H1 (cell line): ENCODE results near the gene GLE1. TPM values are rescaled to one million over a fixed set of nuclear protein-coding genes. Genes with fewer than 3 reads are reported as not detected.

Experiments
- CTCF ChIA-PET: fragments of 300-600 bp; sonication (Branson Sonifier 250); formaldehyde crosslinking; loops from one replicate; lab custom pipeline; 2021; ENCODE audit not compliant: partially characterized antibody; lab: Charles Lee
- POLR2A ChIA-PET: fragments of 300-600 bp; sonication (Branson Sonifier 250); formaldehyde crosslinking; loops from one replicate; lab custom pipeline; 2021; ENCODE audit warnings: inconsistent platforms; ENCODE audit not compliant: partially characterized antibody; lab: Charles Lee
- DNase-seq, 2 experiments: peaks; one replicate each; pipeline versions ENCODE4 v3.0.0 to v3.0.0-alpha.2; 2010 to 2022; ENCODE audit warnings: low spot score in 2 of 2, low read depth in 1 of 2, mixed read lengths in 1 of 2
- FAIRE-seq: peaks from 2 replicates; lab custom pipeline; 2011; peaks lifted over from hg19 to GRCh38; lab: Jason Lieb, UNC
- H2AFZ ChIP-seq: 2 replicates; pipeline ENCODE4 v1.8.1; 2012; ENCODE audit warnings: low read length, inconsistent platforms
- H2AK5ac ChIP-seq: 2 replicates; pipeline ENCODE4 v1.6.1; 2013; ENCODE audit warnings: low read depth, low read length
- H2BK120ac ChIP-seq: replicated peaks from 2 replicates; pipeline ENCODE3; 2013; ENCODE audit warnings: low read depth, low read length, inconsistent platforms
- H2BK12ac ChIP-seq: 2 replicates; pipeline ENCODE4 v1.6.1; 2013; ENCODE audit warnings: low read depth, low read length
- H2BK15ac ChIP-seq: 2 replicates; pipeline ENCODE4 v1.6.1; 2013; ENCODE audit warnings: low read length
- H2BK20ac ChIP-seq: 2 replicates; pipeline ENCODE4 v1.6.1; 2013; ENCODE audit warnings: low read length
- H2BK5ac ChIP-seq: 2 replicates; pipeline ENCODE4 v1.6.1; 2013; ENCODE audit warnings: low read depth, low read length
- H3K14ac ChIP-seq: 2 replicates; pipeline ENCODE4 v1.6.1; 2013; ENCODE audit warnings: inconsistent platforms; ENCODE audit not compliant: insufficient read length
- H3K18ac ChIP-seq: 2 replicates; pipeline ENCODE4 v1.6.1; 2013; ENCODE audit warnings: low read length; ENCODE audit errors: extremely low read depth
- H3K23ac ChIP-seq: 2 replicates; pipeline ENCODE4 v1.6.1; 2013; ENCODE audit warnings: inconsistent platforms; ENCODE audit not compliant: insufficient read length
- H3K23me2 ChIP-seq: 2 replicates; pipeline ENCODE4 v1.6.1; 2013; ENCODE audit warnings: low read depth, low read length
- H3K27ac ChIP-seq: 2 replicates; pipeline ENCODE4 v1.6.1; 2011; ENCODE audit warnings: low read depth, low read length, inconsistent platforms
- H3K27me3 ChIP-seq, 4 experiments: replicated peaks in 1 of 4; 1 replicate in 1 of 4; 2 replicates in 3 of 4; pipeline versions ENCODE4 v1.6.1 to v1.8.1; 2011 to 2013; ENCODE audit warnings: low read length in 3 of 4, mild to moderate bottlenecking in 3 of 4, inconsistent platforms in 2 of 4, mixed read lengths in 2 of 4, moderate library complexity in 1 of 4; ENCODE audit not compliant: control insufficient read depth in 3 of 4, insufficient read depth in 3 of 4; ENCODE audit errors: extremely low read depth in 1 of 4
- H3K36me3 ChIP-seq, 4 experiments: 2 replicates each; pipeline versions ENCODE4 v1.6.1 to v1.8.1; 2011 to 2013; ENCODE audit warnings: mild to moderate bottlenecking in 4 of 4, low read length in 3 of 4, moderate library complexity in 2 of 4, control low read depth in 1 of 4, inconsistent platforms in 1 of 4; ENCODE audit not compliant: insufficient read depth in 4 of 4, control insufficient read depth in 2 of 4
- H3K4ac ChIP-seq: replicated peaks from 2 replicates; pipeline ENCODE3; 2013; ENCODE audit warnings: low read length, low read depth, mixed read lengths, inconsistent platforms; ENCODE audit not compliant: insufficient read length
- H3K4me1 ChIP-seq, 4 experiments: replicated peaks in 1 of 4; 1 replicate in 1 of 4; 2 replicates in 3 of 4; pipeline versions ENCODE4 v1.6.1 to v1.8.1; 2011 to 2013; ENCODE audit warnings: low read length in 3 of 4, inconsistent platforms in 2 of 4, mixed read lengths in 1 of 4; ENCODE audit not compliant: insufficient read depth in 4 of 4, control insufficient read depth in 3 of 4
- H3K4me2 ChIP-seq, 2 experiments: 2 replicates each; pipeline versions ENCODE4 v1.6.1 to v1.8.1; 2011 to 2013; ENCODE audit warnings: low read depth in 2 of 2, low read length in 2 of 2, control low read depth in 1 of 2, inconsistent platforms in 1 of 2, mild to moderate bottlenecking in 1 of 2; ENCODE audit not compliant: insufficient read depth in 1 of 2
- H3K4me3 ChIP-seq, 4 experiments: fragments of 200-600, 300-600 bp in 1 of 4; sonication (generic), shearing (Covaris generic), sonication (Bioruptor Twin) in 1 of 4; 2 replicates each; pipeline versions ENCODE4 v1.5.1 to v1.8.1; 2011 to 2016; ENCODE audit warnings: low read length in 4 of 4, low read depth in 3 of 4, control low read depth in 2 of 4, inconsistent platforms in 2 of 4, mild to moderate bottlenecking in 2 of 4, mixed read lengths in 1 of 4, moderate library complexity in 1 of 4; ENCODE audit not compliant: insufficient read depth in 2 of 4; ENCODE audit errors: extremely low read depth in 1 of 4
- H3K56ac ChIP-seq: replicated peaks from 2 replicates; pipeline ENCODE3; 2013; ENCODE audit warnings: low read depth, mild to moderate bottlenecking, mixed read lengths, low read length, inconsistent platforms; ENCODE audit not compliant: insufficient read length
- H3K79me1 ChIP-seq: 2 replicates; pipeline ENCODE4 v1.6.1; 2013; ENCODE audit warnings: low read depth, low read length, control low read depth
- H3K79me2 ChIP-seq, 2 experiments: 2 replicates each; pipeline versions ENCODE4 v1.6.1 to v1.8.1; 2012 to 2013; ENCODE audit warnings: low read length in 2 of 2, mild to moderate bottlenecking in 2 of 2, inconsistent platforms in 1 of 2; ENCODE audit not compliant: insufficient read depth in 2 of 2, control insufficient read depth in 1 of 2
- H3K9ac ChIP-seq, 4 experiments: replicated peaks in 1 of 4; 1 replicate in 1 of 4; 2 replicates in 3 of 4; pipeline versions ENCODE4 v1.6.1 to v1.8.1; 2011 to 2013; ENCODE audit warnings: low read depth in 3 of 4, low read length in 3 of 4, control low read depth in 2 of 4, mild to moderate bottlenecking in 2 of 4, moderate library complexity in 2 of 4, inconsistent platforms in 1 of 4; ENCODE audit errors: extremely low read depth in 1 of 4
- H3K9me3 ChIP-seq, 2 experiments: 2 replicates each; pipeline versions ENCODE4 v1.6.1 to v1.8.1; 2012 to 2013; ENCODE audit warnings: mild to moderate bottlenecking in 2 of 2, moderate library complexity in 2 of 2, control low read depth in 1 of 2, inconsistent platforms in 1 of 2, low read depth in 1 of 2, low read length in 1 of 2, mixed read lengths in 1 of 2; ENCODE audit not compliant: insufficient read depth in 2 of 2
- H4K20me1 ChIP-seq, 2 experiments: replicated peaks in 1 of 2; 2 replicates each; pipeline versions ENCODE3 to v1.8.1; 2011 to 2013; ENCODE audit warnings: inconsistent platforms in 2 of 2, low read length in 2 of 2, mild to moderate bottlenecking in 1 of 2; ENCODE audit not compliant: insufficient read depth in 2 of 2, control insufficient read depth in 1 of 2
- H4K5ac ChIP-seq: 2 replicates; pipeline ENCODE4 v1.6.1; 2013; ENCODE audit warnings: low read length, low read depth, mixed read lengths, inconsistent platforms; ENCODE audit not compliant: insufficient read length
- H4K8ac ChIP-seq: 2 replicates; pipeline ENCODE4 v1.8.0; 2013; ENCODE audit warnings: mild to moderate bottlenecking, moderate library complexity, low read length, inconsistent platforms; ENCODE audit not compliant: insufficient read depth; ENCODE audit errors: extremely low read depth
- H4K91ac ChIP-seq: replicated peaks from 2 replicates; pipeline ENCODE3; 2013; ENCODE audit warnings: low read length, mixed read lengths, inconsistent platforms; ENCODE audit not compliant: insufficient read length
- BCL11A ChIP-seq, 2 experiments: IDR thresholded peaks; one replicate each; pipeline ENCODE4 v1.6.1; 2011; ENCODE audit warnings: low read depth in 2 of 2, low read length in 2 of 2, mild to moderate bottlenecking in 2 of 2
- HDAC6 ChIP-seq: IDR thresholded peaks from one replicate; pipeline ENCODE4 v1.7.1; 2012; ENCODE audit warnings: low read depth, mild to moderate bottlenecking, inconsistent platforms, low read length, moderate library complexity
- KDM4A ChIP-seq: IDR thresholded peaks from one replicate; pipeline ENCODE4 v1.7.1; 2012; ENCODE audit warnings: low read depth, mild to moderate bottlenecking, moderate library complexity, low read length, inconsistent platforms; ENCODE audit not compliant: severe bottlenecking
- SIN3A ChIP-seq, 2 experiments: IDR thresholded peaks in 1 of 2; conservative IDR thresholded peaks in 1 of 2; 2 replicates each; pipeline ENCODE4 v1.6.1; 2011 to 2012; ENCODE audit warnings: low read length in 2 of 2, improper control_type of control experiment in 1 of 2, low read depth in 1 of 2, mild to moderate bottlenecking in 1 of 2
- SP2 ChIP-seq: IDR thresholded peaks from 2 replicates; pipeline ENCODE4 v1.6.1; 2012; ENCODE audit warnings: mild to moderate bottlenecking, low read length, inconsistent platforms
- SP4 ChIP-seq: IDR thresholded peaks from 2 replicates; pipeline ENCODE4 v1.6.1; 2012; ENCODE audit warnings: low read length, inconsistent platforms
- SRF ChIP-seq: IDR thresholded peaks from 2 replicates; pipeline ENCODE4 v1.6.1; 2011; ENCODE audit warnings: mild to moderate bottlenecking, low read depth, low read length, moderate library complexity
- WGBS, 2 experiments: shearing (Covaris generic) in 1 of 2; methylation state at CpG; one replicate each; pipeline versions ENCODE4 v1.1.6 to v1.1.7; 2013 to 2015; ENCODE audit warnings: low lambda C conversion rate in 2 of 2, mixed read lengths in 2 of 2, inconsistent platforms in 1 of 2, low coverage in 1 of 2, missing lambda C conversion rate in 1 of 2; ENCODE audit not compliant: insufficient replicate concordance in 2 of 2, insufficient coverage in 1 of 2, insufficient read length in 1 of 2; ENCODE audit errors: extremely low coverage in 1 of 2, missing lambda C conversion rate in 1 of 2; 5-methylcytosine and 5-hydroxymethylcytosine counted together
- polyA plus RNA-seq, 7 experiments: library from polyadenylated mRNA; depleted of rRNA in 3 of 7; stranded (reverse) in 5 of 7; unstranded in 2 of 7; fragments of >200 nt in 5 of 7; fragments of 200-250 nt in 2 of 7; gene quantifications; 1 replicate in 5 of 7; 2 replicates in 1 of 7; 4 replicates in 1 of 7; pipeline versions ENCODE4 v1.2.1 to v1.2.3, GENCODE V29; 2011 to 2013; ENCODE audit warnings: missing spikeins in 2 of 7, mixed read lengths in 2 of 7
- total RNA-seq: library from RNA; stranded (reverse); fragmentation: NEBNext Ultra II Directional; extraction: Animal tissue kit (Norgen Biotek cat#: 25700); gene quantifications from 2 replicates; pipeline ENCODE4 v1.2.1, GENCODE V29; 2021
- TF ChIP-seq, protein P1 (sequence below): IDR thresholded peaks from 2 replicates; pipeline ENCODE4 v1.6.1; 2012; ENCODE audit warnings: inconsistent platforms
- TF ChIP-seq, protein P2 (sequence below): IDR thresholded peaks from 2 replicates; pipeline ENCODE4 v1.6.1; 2011; ENCODE audit warnings: low read depth, mild to moderate bottlenecking, low read length; ENCODE audit not compliant: insufficient read depth

Gene GLE1
- total and polyA plus RNA-seq, 2 of the 8 experiments (the other 6 are each of a cell fraction or from before 2014, with no cell fraction given): 9.6 to 14.9 TPM

DNA sequence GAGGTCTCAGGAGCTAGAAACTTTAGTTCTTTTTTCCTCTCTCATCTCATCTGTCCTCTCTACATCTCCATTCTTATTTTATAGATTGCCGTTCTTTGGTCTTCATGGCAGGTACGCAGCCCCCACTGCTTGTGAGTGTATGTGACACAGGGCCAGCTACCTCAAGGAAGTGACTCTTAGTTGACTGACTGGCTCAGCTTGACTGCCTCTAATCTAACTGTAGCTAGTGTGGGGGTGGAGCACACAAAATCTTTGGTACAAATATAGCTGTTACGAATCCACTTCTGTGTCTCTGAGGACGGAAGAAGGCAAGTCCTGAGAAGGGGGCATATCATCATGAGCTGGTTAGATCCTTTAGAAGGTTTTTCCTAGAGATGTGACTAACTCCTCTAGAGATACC, 28.1 kb downstream of the GLE1 start:
- ChIA-PET CTCF (interaction anchor here (0.5 to 1.1 kb wide), 4 partner anchors 27 to 171 kb away, joined by 3 to 4 read pairs (median 3); no protein-coding TSS in a partner anchor), POLR2A (interaction anchor here (2.2 kb wide), 1 partner anchor 19 kb away, joined by 8 read pairs; the partner anchor contains the start of gene SPTAN1)
- no peak overlapping the region for H2BK15ac ChIP-seq
- no peak for FAIRE-seq
- H3K4ac ChIP-seq: no peak overlapping the region
- H3K18ac ChIP-seq: no peak overlapping the region
- no peak overlapping the region for H2BK20ac ChIP-seq
- H4K5ac ChIP-seq: no peak overlapping the region
- H3K4me3 ChIP-seq: no peak overlapping the region
- H3K27ac ChIP-seq: no peak overlapping the region
- H3K4me2 ChIP-seq: no peak overlapping the region
- WGBS, 2 experiments: 93% methylated on average over 4 of the region's 4 CpGs; no CpG with 5 or more reads in 1 of the 2 experiments
- H3K23ac ChIP-seq: no peak overlapping the region
- H2AK5ac ChIP-seq: no peak overlapping the region
- no peak overlapping the region for H3K14ac ChIP-seq
- H2BK5ac ChIP-seq: no peak overlapping the region
- no peaks in the 10 kb centered on the region for H3K23me2 ChIP-seq
- H3K79me1 ChIP-seq: no peaks in the 10 kb centered on the region
- DNase-seq: no peak
- H3K4me1 ChIP-seq: no peaks in the 10 kb centered on the region
- H3K79me2 ChIP-seq: no peaks in the 10 kb centered on the region
- no peaks in the 10 kb centered on the region for H3K9me3 ChIP-seq
- H2AFZ ChIP-seq: no peak overlapping the region
- H4K91ac ChIP-seq: no peak overlapping the region
- no peak overlapping the region for H2BK12ac ChIP-seq
- H3K36me3 ChIP-seq: peaks cover 0 to 9% (median 5%) of the 10 kb centered on the region in 4 experiments; a peak in 6 of 8 replicates
- H3K9ac ChIP-seq: no peak overlapping the region
- H3K27me3 ChIP-seq: no peaks in the 10 kb centered on the region
- TF ChIP-seq, protein P1, sequence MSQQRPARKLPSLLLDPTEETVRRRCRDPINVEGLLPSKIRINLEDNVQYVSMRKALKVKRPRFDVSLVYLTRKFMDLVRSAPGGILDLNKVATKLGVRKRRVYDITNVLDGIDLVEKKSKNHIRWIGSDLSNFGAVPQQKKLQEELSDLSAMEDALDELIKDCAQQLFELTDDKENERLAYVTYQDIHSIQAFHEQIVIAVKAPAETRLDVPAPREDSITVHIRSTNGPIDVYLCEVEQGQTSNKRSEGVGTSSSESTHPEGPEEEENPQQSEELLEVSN: no peak
- no peak for TF ChIP-seq SP4
- no peak for TF ChIP-seq SRF
- TF ChIP-seq KDM4A: no peak
- TF ChIP-seq SP2: no peak
- TF ChIP-seq HDAC6: no peak
- TF ChIP-seq SIN3A (conservative IDR thresholded peaks at IDR 0.05 in 1 of 2, IDR thresholded peaks at IDR 0.05 in 1 of 2; ENCODE audit: low read depth in 1 of 2, low read length in 2 of 2): no peak
- TF ChIP-seq BCL11A (IDR thresholded peaks at IDR 0.05; ENCODE audit: low read depth in 2 of 2, low read length in 2 of 2): no peak
- TF ChIP-seq, protein P2, sequence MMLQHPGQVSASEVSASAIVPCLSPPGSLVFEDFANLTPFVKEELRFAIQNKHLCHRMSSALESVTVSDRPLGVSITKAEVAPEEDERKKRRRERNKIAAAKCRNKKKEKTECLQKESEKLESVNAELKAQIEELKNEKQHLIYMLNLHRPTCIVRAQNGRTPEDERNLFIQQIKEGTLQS: no peak
- H3K56ac ChIP-seq: no peak overlapping the region
- no peak overlapping the region for H2BK120ac ChIP-seq
- no peak overlapping the region for H4K8ac ChIP-seq
- no peaks in the 10 kb centered on the region for H4K20me1 ChIP-seq
